HG03175 (cell line): ENCODE measurements around the gene DRICH1.
"Not testable (repeated sequence)": the region's sequence is repeated elsewhere in the genome, so short reads cannot be mapped to it uniquely, and the experiment has no call there.

Experiments
- ATAC-seq: cut with Tn5 transposase; IDR thresholded peaks from one replicate; pipeline ENCODE4 v1.9.1; 2021; ENCODE audit warnings: mild to moderate bottlenecking, moderate library complexity; ENCODE audit not compliant: unreplicated experiment

DRICH1 gene

DNA sequence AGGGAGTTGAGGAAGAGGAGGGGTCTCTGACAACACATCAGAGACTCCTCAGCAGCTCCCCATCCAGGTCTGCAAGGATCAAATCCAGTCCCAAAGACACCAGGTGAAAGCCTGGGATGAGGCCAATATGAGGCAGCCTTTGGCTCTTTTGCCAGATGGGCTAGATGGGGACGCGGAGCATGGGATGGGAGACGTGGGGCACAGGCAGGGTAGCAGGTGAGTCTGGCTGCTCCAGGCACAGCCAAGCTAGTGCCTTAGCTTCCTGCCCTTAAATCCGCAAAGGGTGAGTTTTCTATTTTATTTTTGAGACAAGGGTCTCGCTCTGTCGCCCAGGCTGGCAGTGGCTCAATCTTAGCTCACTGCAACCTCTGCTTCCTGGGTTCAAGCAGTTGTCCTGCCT lies 19.6 kb upstream of the DRICH1 start:
- no peak for ATAC-seq

DNA sequence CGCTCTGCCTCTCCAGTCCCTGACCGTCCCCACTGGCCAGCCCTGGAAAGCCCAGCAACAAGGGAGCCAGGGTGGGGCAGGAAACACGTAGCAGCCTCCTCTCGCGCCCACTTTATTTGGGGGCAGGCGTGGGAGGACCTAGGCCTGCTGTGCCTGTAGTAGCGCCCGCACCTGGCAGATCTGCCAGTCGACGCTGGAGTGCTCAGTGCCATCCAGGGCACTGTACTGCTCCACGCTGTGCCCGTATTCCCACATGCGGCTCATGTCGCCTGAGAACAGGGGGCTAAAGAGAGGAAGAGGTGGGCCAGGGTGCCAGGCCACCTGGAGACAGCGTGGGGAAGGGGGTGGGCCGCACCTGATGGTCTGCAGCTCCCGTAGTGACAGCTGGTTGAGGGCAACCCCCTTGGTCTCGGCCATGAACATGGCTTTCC lies 17.0 kb upstream of the DRICH1 start:
- no peak for ATAC-seq

DNA sequence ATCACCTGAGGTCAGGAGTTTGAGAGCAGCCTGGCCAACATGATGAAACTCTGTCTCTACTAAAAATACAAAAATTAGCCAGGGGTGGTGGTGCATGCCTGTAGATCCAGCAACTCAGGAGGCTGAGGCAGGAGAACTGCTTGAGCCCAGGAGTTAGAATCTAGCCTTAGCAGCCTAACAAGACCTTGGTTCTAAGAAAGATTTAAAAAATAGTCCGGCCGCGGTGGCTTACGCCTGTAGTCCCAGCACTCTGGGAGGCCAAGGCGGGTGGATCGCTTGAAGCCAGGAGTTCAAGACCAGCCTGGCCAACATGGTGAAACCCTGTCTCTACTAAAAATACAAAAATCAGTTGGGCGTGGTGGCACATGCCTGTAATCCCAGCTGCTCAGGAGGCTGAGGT lies 14.4 kb upstream of the DRICH1 start:
- not testable (repeated sequence) for ATAC-seq

DNA sequence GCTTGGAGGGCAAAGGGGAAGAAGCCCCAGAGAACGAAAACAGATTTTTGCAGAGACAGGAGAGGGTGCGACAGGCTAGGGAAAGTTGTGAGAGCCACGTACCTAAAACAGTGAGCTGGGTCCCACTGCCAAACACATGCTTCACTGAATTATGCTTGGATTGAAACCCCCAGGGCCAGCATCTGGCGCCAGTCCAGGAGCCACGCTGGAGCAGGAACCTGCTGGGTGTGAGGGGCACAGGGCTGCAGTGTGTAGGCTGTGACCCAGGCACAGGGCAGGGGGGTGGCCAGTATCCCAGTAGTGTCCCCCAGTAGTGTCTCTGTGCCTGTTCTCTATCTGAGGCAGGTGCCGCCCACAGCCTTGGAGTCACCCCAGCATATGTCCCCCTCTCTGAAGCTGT lies 8.1 kb upstream of the DRICH1 start:
- not testable (repeated sequence) for ATAC-seq

- no peak for ATAC-seq
Observed at GRCh38 chr22:23639661-23640060, 7.5 kb upstream of the DRICH1 start.

- ATAC-seq: no peak
Observed at GRCh38 chr22:23638611-23639010, 6.5 kb upstream of the DRICH1 start.

DNA sequence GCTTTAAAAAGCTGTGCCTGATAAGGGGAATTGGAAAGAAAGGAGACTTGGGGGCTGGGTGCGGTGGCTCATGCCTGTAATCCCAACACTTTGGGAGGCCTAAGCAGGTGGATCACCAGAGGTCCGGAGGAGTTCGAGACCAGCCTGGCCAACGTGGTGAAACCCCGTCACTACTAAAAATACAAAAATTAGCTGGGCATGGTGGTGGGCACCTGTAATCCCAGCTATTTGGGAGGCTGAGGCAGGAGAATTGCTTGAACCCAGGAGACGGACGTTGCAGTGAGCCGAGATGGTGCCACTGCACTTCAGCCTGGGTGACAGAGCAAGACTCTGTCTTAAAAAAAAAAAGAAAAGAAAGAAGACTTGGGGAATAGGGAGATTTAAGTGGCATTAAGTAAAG lies 3.2 kb upstream of the DRICH1 start:
- not testable (repeated sequence) for ATAC-seq

- not testable (repeated sequence) for ATAC-seq
Observed at GRCh38 chr22:23628056-23628743, 3.9 kb downstream of the DRICH1 start.

- not testable (repeated sequence) for ATAC-seq
Observed at GRCh38 chr22:23627401-23628055, 4.6 kb downstream of the DRICH1 start.

- ATAC-seq: no peak
Observed at GRCh38 chr22:23626286-23626975, 5.7 kb downstream of the DRICH1 start.

GRCh38 chr22:23622634-23623033 lies 9.5 kb downstream of the DRICH1 start:
- ATAC-seq: no peak

GRCh38 chr22:23621916-23622315 lies 10.2 kb downstream of the DRICH1 start:
- ATAC-seq: not testable (repeated sequence)

DNA sequence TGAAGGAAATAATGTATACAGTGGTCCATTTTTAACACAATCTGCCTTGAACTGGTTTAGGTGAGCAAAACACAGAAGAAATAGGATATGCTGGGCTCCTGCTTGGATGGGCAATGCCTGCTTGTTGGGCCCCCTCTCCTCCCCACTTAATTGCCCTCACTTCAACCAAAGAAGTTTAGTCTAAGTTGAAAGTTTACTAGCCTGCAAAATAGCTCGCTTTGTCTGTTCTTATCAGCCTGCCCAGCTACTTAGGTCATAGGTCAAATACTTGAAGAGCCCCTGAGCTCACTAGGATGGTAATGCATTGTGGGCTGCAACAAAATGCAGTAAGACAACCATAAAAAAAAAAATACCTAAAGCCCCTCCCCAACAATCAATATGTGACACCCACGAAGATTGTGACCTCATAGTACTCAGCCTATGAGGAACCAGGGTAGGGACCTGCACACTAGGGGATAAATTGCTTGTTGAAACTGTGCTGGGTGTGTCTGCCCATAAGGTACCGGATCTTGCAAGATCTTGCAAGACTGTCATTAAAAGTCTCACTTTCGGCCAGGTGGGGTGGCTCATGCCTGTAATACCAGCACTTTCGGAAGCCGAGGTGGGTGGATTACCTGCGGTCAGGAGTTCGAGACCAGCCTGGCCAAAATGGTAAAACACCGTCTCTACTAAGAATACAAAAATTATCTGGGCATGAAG lies 10.9 kb downstream of the DRICH1 start:
- no peak for ATAC-seq

GRCh38 chr22:23613193-23613972 lies 18.7 kb downstream of the DRICH1 start:
- ATAC-seq: no peak

DNA sequence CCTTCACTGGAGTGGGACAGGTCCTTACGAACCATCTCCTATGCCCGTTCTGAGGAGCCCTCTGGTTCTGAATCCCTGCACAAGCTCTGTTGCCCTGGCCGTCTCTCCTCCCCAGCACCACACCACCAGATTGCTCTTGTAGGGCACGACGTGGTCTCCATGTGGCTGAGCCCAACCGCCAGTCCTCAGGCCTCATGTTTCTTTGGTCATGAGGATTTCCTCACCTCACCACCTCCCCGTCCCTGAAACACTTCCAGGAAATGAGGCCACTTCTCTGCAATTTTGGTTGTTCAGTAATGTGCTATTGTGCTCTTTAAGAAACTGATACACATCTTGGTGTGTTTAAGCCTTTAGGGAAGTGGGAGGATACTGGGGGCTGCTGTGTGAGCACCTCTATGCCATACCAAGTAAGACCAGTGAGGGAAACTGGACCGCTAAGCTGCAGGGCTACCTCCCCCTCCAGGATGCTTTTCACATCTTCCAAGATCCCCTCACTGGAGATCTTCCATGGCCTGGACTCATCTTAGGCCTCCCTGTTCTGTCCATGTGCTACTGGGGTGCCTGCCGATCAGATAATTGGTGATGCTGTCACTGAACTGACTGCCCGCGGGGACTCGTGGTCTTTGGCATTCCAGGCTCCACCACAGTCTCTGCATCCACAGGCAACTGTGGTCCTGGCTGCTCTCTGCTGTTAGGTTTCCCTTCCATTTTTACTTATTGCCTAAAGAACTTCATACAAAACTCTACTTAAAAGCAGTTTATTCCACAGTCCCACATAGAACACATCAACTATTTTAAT lies 21.9 kb downstream of the DRICH1 start:
- no peak for ATAC-seq

- ATAC-seq: no peak
Observed at GRCh38 chr22:23608583-23608982, 23.5 kb downstream of the DRICH1 start.

DNA sequence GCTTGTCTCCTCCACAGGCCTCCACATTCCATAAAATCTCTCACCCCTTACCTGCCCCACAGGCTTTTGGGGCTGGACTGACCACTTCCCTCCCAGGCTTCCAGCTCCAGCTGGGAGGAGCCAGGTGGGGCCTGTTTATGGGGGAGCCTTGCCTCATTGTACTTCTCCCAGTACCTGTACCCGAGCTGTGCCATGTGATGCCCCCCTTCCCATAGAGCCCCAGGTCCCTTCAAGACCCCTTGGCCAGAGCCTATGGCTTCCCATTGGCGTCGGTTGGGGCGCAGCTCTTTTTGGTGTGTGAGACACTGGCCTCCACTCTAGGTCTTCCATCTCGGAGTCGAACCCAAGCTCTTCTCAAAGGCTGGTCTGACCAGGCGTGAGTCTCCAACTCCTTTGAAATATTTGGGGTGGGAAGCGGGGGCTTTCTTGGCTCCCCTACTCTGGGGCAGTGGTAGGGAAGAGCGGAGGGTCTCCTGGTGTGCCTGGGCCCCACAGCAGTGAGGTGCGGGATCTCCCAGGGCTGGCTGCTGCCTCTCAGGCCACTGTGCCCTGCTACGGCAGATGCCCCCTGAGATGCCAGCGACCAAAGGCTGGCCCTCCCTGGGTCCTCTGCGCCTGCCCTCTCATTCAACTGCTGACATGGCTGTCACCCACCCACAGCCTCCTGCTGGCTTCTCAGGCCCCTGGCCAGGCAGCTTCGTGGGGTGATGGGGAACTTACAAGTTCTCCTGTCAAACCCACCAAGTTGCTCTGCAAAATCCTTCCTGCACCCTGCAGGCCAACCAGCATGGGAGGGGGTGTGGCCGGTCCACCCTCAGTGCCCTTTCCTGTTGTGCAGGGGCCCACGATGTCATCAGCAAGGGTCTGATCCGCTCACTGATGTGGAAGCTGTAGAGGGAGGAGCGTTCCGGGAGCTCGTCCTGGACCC lies 25.7 kb downstream of the DRICH1 start:
- ATAC-seq: no peak

DNA sequence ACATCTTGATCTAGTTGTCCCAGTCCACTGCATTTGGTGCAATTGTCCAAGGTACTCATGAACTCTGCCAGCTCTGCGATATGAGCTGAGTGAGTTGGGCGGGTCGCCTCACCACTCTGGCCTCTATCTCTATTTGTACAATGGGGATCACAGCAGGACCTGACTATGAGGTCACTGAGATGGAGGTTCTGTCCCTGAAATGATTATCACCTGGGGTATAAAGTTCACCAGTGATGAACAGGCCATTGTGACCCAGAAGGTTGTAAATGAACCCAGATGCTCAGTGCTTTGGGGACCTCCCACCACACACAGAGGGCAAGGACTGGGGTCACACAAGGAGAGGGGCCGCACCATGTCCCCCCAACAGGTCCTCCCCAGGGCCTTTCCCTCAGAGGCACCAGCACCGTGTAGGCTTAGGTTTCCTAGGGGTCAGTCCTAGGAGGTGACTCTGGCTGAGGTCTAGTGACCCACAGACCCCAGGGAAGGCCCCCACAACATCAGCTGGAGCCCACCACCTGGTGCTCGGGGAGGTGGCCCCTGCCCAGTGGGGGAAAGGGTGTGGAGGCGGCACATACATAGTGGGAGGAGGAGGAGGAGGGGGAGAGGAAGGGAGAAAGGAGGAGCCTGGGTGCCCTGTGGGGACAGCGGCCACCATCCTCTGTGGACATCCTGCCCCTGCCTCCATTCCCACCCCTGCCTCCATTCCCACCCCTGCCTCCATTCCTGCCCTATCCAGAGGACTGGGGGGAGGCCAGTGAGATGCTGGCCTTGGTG lies 27.0 kb downstream of the DRICH1 start:
- ATAC-seq: no peak
